ENCODE data around the gene CBX8. TPM values are rescaled to one million over a fixed set of nuclear protein-coding genes. Genes with fewer than 3 reads are reported as not detected.

The CBX8 gene
- total RNA-seq, 4 donors from 2014 or later = 1.9 to 4.7 (median 4.2) TPM

- 14 to 15% methylated on average over 11 of the region's 11 CpGs for WGBS, 2 donors
- DNase-seq (ENCODE audit: low spot score in 2 of 2) = no peak
- TF ChIP-seq POLR2A (IDR thresholded peaks at IDR 0.05) (no peak), CTCF (IDR thresholded peaks at IDR 0.05) (no peak)
- intact Hi-C loops (cut with DNase I; ENCODE audit: low total_unique reads) = loop anchor here (10.0 kb wide), 1 partner anchor 193 kb away; no protein-coding TSS in a partner anchor
- H3K4me3 ChIP-seq (ENCODE audit: low read depth, poor library complexity, severe bottlenecking) = no peak overlapping the region
These were observed 5.3 kb upstream of the CBX8 start for GRCh38 chr17:79802039-79802735.

GRCh38 chr17:79801156-79802038, 4.5 kb upstream of the CBX8 start:
- H3K4me3 ChIP-seq (ENCODE audit: low read depth, poor library complexity, severe bottlenecking) = no peak overlapping the region
- no peak for TF ChIP-seq POLR2A (IDR thresholded peaks at IDR 0.05)
- no peak for TF ChIP-seq CTCF (IDR thresholded peaks at IDR 0.05)
- WGBS, 2 donors = 8 to 12% methylated on average over 31 to 40 of the region's 52 CpGs
- no peak for DNase-seq (ENCODE audit: low spot score in 2 of 2)
- intact Hi-C loops (cut with DNase I; ENCODE audit: low total_unique reads) = loop anchor here (10.0 kb wide), 1 partner anchor 193 kb away; no protein-coding TSS in a partner anchor

- no peak for TF ChIP-seq POLR2A (IDR thresholded peaks at IDR 0.05)
- no peak for TF ChIP-seq CTCF (IDR thresholded peaks at IDR 0.05)
- DNase-seq (ENCODE audit: low spot score in 2 of 2) = no peak
- WGBS, 2 donors = 2% methylated on average over 29 to 32 of the region's 44 CpGs
- H3K4me3 ChIP-seq (ENCODE audit: low read depth, poor library complexity, severe bottlenecking) = no peak overlapping the region
- intact Hi-C loops (cut with DNase I; ENCODE audit: low total_unique reads) = loop anchor here (10.0 kb wide), 1 partner anchor 194 kb away; no protein-coding TSS in a partner anchor
These were observed 3.7 kb upstream of the CBX8 start for GRCh38 chr17:79800325-79801155.

GRCh38 chr17:79799538-79800324, 2.9 kb upstream of the CBX8 start:
- H3K4me3 ChIP-seq (ENCODE audit: low read depth, poor library complexity, severe bottlenecking) = no peak overlapping the region
- 6% methylated on average over 26 to 30 of the region's 31 CpGs for WGBS, 2 donors
- no peak for DNase-seq (ENCODE audit: low spot score in 2 of 2)
- no peak for TF ChIP-seq POLR2A (IDR thresholded peaks at IDR 0.05)
- TF ChIP-seq CTCF (IDR thresholded peaks at IDR 0.05) = no peak
- intact Hi-C loops (cut with DNase I; ENCODE audit: low total_unique reads) = loop anchor here (2.0 to 10.0 kb wide), 2 partner anchors 43 to 195 kb away; no protein-coding TSS in a partner anchor

- DNase-seq (ENCODE audit: low spot score in 2 of 2) = no peak
- TF ChIP-seq POLR2A (IDR thresholded peaks at IDR 0.05) (no peak), CTCF (IDR thresholded peaks at IDR 0.05) (no peak)
- WGBS, 2 donors = 3% methylated on average over 17 to 23 of the region's 23 CpGs
- intact Hi-C loops (cut with DNase I; ENCODE audit: low total_unique reads) = loop anchor here (2.0 kb wide), 1 partner anchor 44 kb away; no protein-coding TSS in a partner anchor
- H3K4me3 ChIP-seq (ENCODE audit: low read depth, poor library complexity, severe bottlenecking) = no peak overlapping the region
These were observed 2.3 kb upstream of the CBX8 start for GRCh38 chr17:79799174-79799537.

Data from lower leg skin (tissue), 4 donors.